GM21526 (cell line): ENCODE data around the gene LTBP3.
"Not testable (repeated sequence)": the region's sequence is repeated elsewhere in the genome, so short reads cannot be mapped to it uniquely, and the experiment has no call there.

Source experiments
- ATAC-seq: cut with Tn5 transposase; IDR thresholded peaks from one replicate; pipeline ENCODE4 v1.9.1; 2021; ENCODE audit warnings: moderate library complexity; ENCODE audit not compliant: unreplicated experiment, low FRiP score

The LTBP3 gene

GRCh38 chr11:65518941-65519549 is 39.1 kb downstream of the LTBP3 start:
- not testable (repeated sequence) for ATAC-seq

GRCh38 chr11:65516135-65516968 is 41.8 kb downstream of the LTBP3 start:
- no peak for ATAC-seq

- not testable (repeated sequence) for ATAC-seq
Measured at GRCh38 chr11:65512311-65512710, 45.8 kb downstream of the LTBP3 start.

GRCh38 chr11:65506772-65507505 is 51.2 kb downstream of the LTBP3 start:
- ATAC-seq, result no peak

- ATAC-seq, result no peak
Measured at GRCh38 chr11:65506290-65506771, 51.8 kb downstream of the LTBP3 start.

GRCh38 chr11:65505466-65506289 is 52.5 kb downstream of the LTBP3 start:
- ATAC-seq, result no peak

- ATAC-seq, result no peak
Measured at GRCh38 chr11:65504674-65505465, 53.3 kb downstream of the LTBP3 start.

- ATAC-seq, result no peak
Measured at GRCh38 chr11:65503949-65504673, 54.0 kb downstream of the LTBP3 start.

GRCh38 chr11:65503368-65503948 is 54.7 kb downstream of the LTBP3 start:
- ATAC-seq, result no peak

- no peak for ATAC-seq
Measured at GRCh38 chr11:65502555-65503367, 55.4 kb downstream of the LTBP3 start.

- no peak for ATAC-seq
Measured at GRCh38 chr11:65502274-65502554, 55.9 kb downstream of the LTBP3 start.

- ATAC-seq, result no peak
Measured at GRCh38 chr11:65501472-65502273, 56.5 kb downstream of the LTBP3 start.

- ATAC-seq, result no peak
Measured at GRCh38 chr11:65501186-65501471, 57.0 kb downstream of the LTBP3 start.

GRCh38 chr11:65500387-65501185 is 57.6 kb downstream of the LTBP3 start:
- no peak for ATAC-seq

- no peak for ATAC-seq
Measured at GRCh38 chr11:65499713-65500386, 58.3 kb downstream of the LTBP3 start.
